LNCaP clone FGC (cell line): ENCODE results near the gene B3GNT2.

Source experiments
- DNase-seq: peaks from one replicate; pipeline ENCODE4 v3.0.0-alpha.2; 2011; ENCODE audit warnings: low read depth
- H3K4me3 ChIP-seq: 2 replicates; pipeline ENCODE4 v1.5.1; 2011; ENCODE audit warnings: mild to moderate bottlenecking, low read depth, low read length, control low read depth
- CTCF ChIP-seq: IDR thresholded peaks from 2 replicates; pipeline ENCODE4 v1.5.1; 2012; ENCODE audit warnings: mild to moderate bottlenecking; ENCODE audit not compliant: control insufficient read depth, insufficient read depth; ENCODE audit errors: extremely low read depth

The B3GNT2 gene

GRCh38 chr2:62222674-62223073 lies 26.8 kb downstream of the B3GNT2 start:
- DNase-seq = no peak
- no peak overlapping the region for H3K4me3 ChIP-seq
- TF ChIP-seq CTCF = no peak

GRCh38 chr2:62224976-62225375 lies 29.1 kb downstream of the B3GNT2 start:
- H3K4me3 ChIP-seq = no peak overlapping the region
- no peak for TF ChIP-seq CTCF
- no peak for DNase-seq

- TF ChIP-seq CTCF = no peak
- H3K4me3 ChIP-seq = no peak overlapping the region
- DNase-seq = no peak
These were observed 31.6 kb downstream of the B3GNT2 start for GRCh38 chr2:62227386-62228075.

- TF ChIP-seq CTCF = no peak
- no peak overlapping the region for H3K4me3 ChIP-seq
- DNase-seq = no peak
These were observed 33.2 kb downstream of the B3GNT2 start for GRCh38 chr2:62229082-62229605.

GRCh38 chr2:62231541-62231940 lies 35.6 kb downstream of the B3GNT2 start:
- TF ChIP-seq CTCF = no peak
- DNase-seq = no peak

GRCh38 chr2:62234755-62235655 lies 39.1 kb downstream of the B3GNT2 start:
- DNase-seq = no peak
- no peak for TF ChIP-seq CTCF
- H3K4me3 ChIP-seq = no peak overlapping the region

More at GRCh38 chr2:62231541-62231940, 35.6 kb downstream of the B3GNT2 start:
- H3K4me3 ChIP-seq = no peak overlapping the region
